K562 (cell line): ENCODE results near the gene ISYNA1. TPM values are rescaled to one million over a fixed set of nuclear protein-coding genes. Genes with fewer than 3 reads are reported as not detected.

Experiments
- ATAC-seq: fragments of 200-7000 bp; cut with Tn5 transposase; 3 replicates; pipeline ENCODE4 v1.9.1; 2020; ENCODE audit warnings: moderate library complexity
- BruUV-seq: library from RNA; stranded (reverse); fragments of 400-500 nt; replicated peaks from 2 replicates; lab custom pipeline; 2021; lab: Mats Ljungman, UMichigan
- CTCF ChIA-PET: fragments of 300-600 bp; formaldehyde crosslinking; extraction: SDS; loops from one replicate; lab custom pipeline; 2021; ENCODE audit warnings: low intra/inter-chr PET ratio; lab: Yijun Ruan, JAX
- POLR2A ChIA-PET: fragments of 300-600, 350-650 bp; sonication (Branson Sonifier 250); formaldehyde crosslinking; extraction: SDS; loops from one replicate; lab custom pipeline; 2021; ENCODE audit warnings: antibody characterized with exemption, inconsistent platforms; lab: Yijun Ruan, JAX
- DNase-seq, 4 experiments: peaks; one replicate each; pipeline versions ENCODE4 v3.0.0 to v3.0.0-alpha.2; 2011 to 2018; ENCODE audit warnings: low spot score in 3 of 4, mixed read lengths in 3 of 4; ENCODE audit errors: extremely low read depth in 1 of 4
- FAIRE-seq: peaks from 2 replicates; lab custom pipeline; 2011; peaks lifted over from hg19 to GRCh38; lab: Jason Lieb, UNC
- H2AFZ ChIP-seq: 2 replicates; pipeline ENCODE4 v1.6.0; 2011; ENCODE audit warnings: low read depth, low read length, control low read depth, inconsistent platforms
- H3K27ac ChIP-seq: fragments of 200-600 bp; 3 replicates; pipeline ENCODE4 v1.8.0; 2011; ENCODE audit warnings: low read depth, mild to moderate bottlenecking, control low read depth, inconsistent platforms, low read length, moderate library complexity, mixed read lengths; ENCODE audit errors: extremely low read depth
- H3K27me3 ChIP-seq, 2 experiments: fragments of 300-600 bp in 1 of 2; 2 replicates in 1 of 2; 3 replicates in 1 of 2; pipeline versions ENCODE4 v1.6.0 to v1.8.0; 2011; ENCODE audit warnings: inconsistent platforms in 2 of 2, low read length in 2 of 2, mild to moderate bottlenecking in 1 of 2, mixed read lengths in 1 of 2, moderate library complexity in 1 of 2; ENCODE audit not compliant: control insufficient read depth in 2 of 2, insufficient read depth in 2 of 2
- H3K36me3 ChIP-seq: fragments of 300-600 bp; 3 replicates; pipeline ENCODE4 v1.8.0; 2011; ENCODE audit warnings: mild to moderate bottlenecking, low read length, inconsistent platforms; ENCODE audit not compliant: control insufficient read depth, insufficient read depth
- H3K4me1 ChIP-seq, 2 experiments: fragments of 200-600 bp in 1 of 2; replicated peaks in 1 of 2; 2 replicates in 1 of 2; 3 replicates in 1 of 2; pipeline versions ENCODE4 v1.5.1 to v1.8.0; 2011; ENCODE audit warnings: inconsistent platforms in 2 of 2, low read length in 2 of 2, mild to moderate bottlenecking in 1 of 2, mixed read lengths in 1 of 2, moderate library complexity in 1 of 2; ENCODE audit not compliant: control insufficient read depth in 2 of 2, insufficient read depth in 2 of 2
- H3K4me2 ChIP-seq: 2 replicates; pipeline ENCODE4 v1.6.1; 2011; ENCODE audit warnings: low read length, control low read depth, inconsistent platforms, mixed read lengths; ENCODE audit not compliant: insufficient read depth
- H3K4me3 ChIP-seq: fragments of 200-600 bp; sonication (generic), shearing (Covaris generic); 2 replicates; pipeline ENCODE4 v1.5.1; 2016; ENCODE audit warnings: control low read depth, inconsistent platforms
- H3K79me2 ChIP-seq: fragments of 200-600 bp; 3 replicates; pipeline ENCODE4 v1.8.0; 2011; ENCODE audit warnings: low read length, inconsistent platforms; ENCODE audit not compliant: control insufficient read depth, insufficient read depth
- H3K9ac ChIP-seq, 2 experiments: 2 replicates each; pipeline versions ENCODE4 v1.6.0 to v1.6.1; 2011; ENCODE audit warnings: low read depth in 2 of 2, low read length in 2 of 2, control low read depth in 1 of 2, inconsistent platforms in 1 of 2, mild to moderate bottlenecking in 1 of 2, mixed read lengths in 1 of 2; ENCODE audit not compliant: insufficient read depth in 1 of 2
- H3K9me1 ChIP-seq: one replicate; pipeline ENCODE4 v1.6.0; 2011; ENCODE audit warnings: inconsistent platforms, mild to moderate bottlenecking, low read length, moderate library complexity; ENCODE audit not compliant: control insufficient read depth, insufficient read depth
- H3K9me3 ChIP-seq: replicated peaks from 2 replicates; pipeline ENCODE4 v1.5.1; 2011; ENCODE audit warnings: low read depth, low read length, inconsistent platforms; ENCODE audit not compliant: control insufficient read depth, insufficient read depth
- H4K20me1 ChIP-seq: replicated peaks from 2 replicates; pipeline ENCODE4 v1.6.1; 2011; ENCODE audit warnings: low read length, inconsistent platforms, mixed read lengths; ENCODE audit not compliant: control insufficient read depth, insufficient read depth
- BDP1 ChIP-seq: IDR thresholded peaks from 3 replicates; pipeline ENCODE4 v1.6.1; 2011; ENCODE audit not compliant: insufficient read length, insufficient read depth
- C11orf30 ChIP-seq: fragments of 450-650 bp; IDR thresholded peaks from 2 replicates; pipeline ENCODE4 v1.6.1; 2016; ENCODE audit warnings: low read depth, mild to moderate bottlenecking
- CBX3 ChIP-seq, 2 experiments: IDR thresholded peaks; 1 replicate in 1 of 2; 2 replicates in 1 of 2; pipeline ENCODE4 v1.6.1; 2012; ENCODE audit warnings: inconsistent platforms in 2 of 2, low read length in 2 of 2, borderline replicate concordance in 1 of 2, control low read depth in 1 of 2
- CEBPG ChIP-seq, 3 experiments: fragments of 200-800 bp in 1 of 3; sonication (Bioruptor generic) in 1 of 3; sonication (generic) in 1 of 3; formaldehyde crosslinking in 1 of 3; IDR thresholded peaks in 2 of 3; conservative IDR thresholded peaks in 1 of 3; 2 replicates each; pipeline versions ENCODE4 v1.6.1 to v1.8.0; 2016 to 2022; ENCODE audit warnings: missing compliant biosample characterization in 2 of 3, missing genetic modification characterization in 2 of 3, mild to moderate bottlenecking in 1 of 3, missing genetic modification reagents in 1 of 3
- DPF2 ChIP-seq: fragments of 450-650 bp; IDR thresholded peaks from 2 replicates; pipeline ENCODE4 v1.6.1; 2016
- ELF2 ChIP-seq: fragments of 250-450 bp; sonication (Bioruptor Pico); IDR thresholded peaks from 2 replicates; pipeline ENCODE4 v1.5.0; 2021; ENCODE audit warnings: mild to moderate bottlenecking
- HDAC1 ChIP-seq, 2 experiments: fragments of 450-650 bp; IDR thresholded peaks; 2 replicates each; pipeline ENCODE4 v1.6.1; 2016 to 2017; ENCODE audit warnings: inconsistent platforms in 1 of 2, mild to moderate bottlenecking in 1 of 2, moderate library complexity in 1 of 2
- HOXB6 ChIP-seq: fragments of 250-450 bp; sonication (Bioruptor Pico); IDR thresholded peaks from 2 replicates; pipeline ENCODE4 v1.5.1; 2022; ENCODE audit warnings: mild to moderate bottlenecking, borderline replicate concordance
- NCOA6 ChIP-seq: fragments of 450-650 bp; IDR thresholded peaks from 2 replicates; pipeline ENCODE4 v1.6.1; 2017; ENCODE audit warnings: mild to moderate bottlenecking
- SIN3A ChIP-seq, 2 experiments: fragments of 150-350 bp in 1 of 2; IDR thresholded peaks; 2 replicates each; pipeline ENCODE4 v1.6.1; 2011 to 2016; ENCODE audit warnings: borderline replicate concordance in 2 of 2, low read depth in 2 of 2, low read length in 2 of 2, mild to moderate bottlenecking in 2 of 2, moderate library complexity in 2 of 2; ENCODE audit not compliant: control insufficient read depth in 1 of 2
- SPI1 ChIP-seq: IDR thresholded peaks from 2 replicates; pipeline ENCODE4 v1.6.1; 2011; ENCODE audit warnings: low read depth, low read length, control low read depth, borderline replicate concordance
- SRSF7 ChIP-seq: fragments of 200-400 bp; formaldehyde crosslinking; optimal IDR thresholded peaks from 2 replicates; pipeline ENCODE3; 2017; ENCODE audit warnings: mild to moderate bottlenecking, low read depth, low read length
- TBP ChIP-seq: optimal IDR thresholded peaks from 2 replicates; pipeline ENCODE3; 2011; ENCODE audit warnings: low read depth, low read length, improper control_type of control experiment
- XRCC3 ChIP-seq: fragments of 450-650 bp; IDR thresholded peaks from 2 replicates; pipeline ENCODE4 v1.6.1; 2017; ENCODE audit warnings: mild to moderate bottlenecking, moderate library complexity
- ZBTB33 ChIP-seq: sonication (generic); formaldehyde crosslinking; IDR thresholded peaks from 2 replicates; pipeline ENCODE4 v1.8.1; 2023; ENCODE audit warnings: mild to moderate bottlenecking, missing genetic modification reagents
- ZMIZ1 ChIP-seq, 2 experiments: fragments of 150-350 bp in 1 of 2; IDR thresholded peaks; 2 replicates each; pipeline ENCODE4 v1.6.1; 2012 to 2016; ENCODE audit warnings: low read depth in 2 of 2, low read length in 2 of 2, mild to moderate bottlenecking in 1 of 2, moderate library complexity in 1 of 2
- ZNF511 ChIP-seq: sonication (generic); formaldehyde crosslinking; IDR thresholded peaks from 2 replicates; pipeline ENCODE4 v1.8.0; 2022; ENCODE audit warnings: mild to moderate bottlenecking, missing genetic modification reagents
- WGBS: fragments of 100-300 bp; shearing (Covaris generic); methylation state at CpG from one replicate; pipeline ENCODE4 v1.1.6; 2016; ENCODE audit warnings: low coverage, mixed read lengths; ENCODE audit not compliant: insufficient coverage; ENCODE audit errors: missing lambda C conversion rate; 5-methylcytosine and 5-hydroxymethylcytosine counted together
- in situ Hi-C: fragments of 300-500 bp; cut with MboI; formaldehyde crosslinking; loops from 4 replicates; pipeline ENCODE4 v1.15.0; 2018; ENCODE audit warnings: inconsistent platforms, mixed read lengths
- intact Hi-C: fragments of 100-400 bp; cut with micrococcal nuclease; formaldehyde crosslinking; loops from 2 replicates; pipeline ENCODE4 v1.14.2; 2022
- polyA plus RNA-seq, 8 experiments: library from polyadenylated mRNA; depleted of rRNA in 4 of 8; stranded (reverse) in 5 of 8; unstranded in 3 of 8; fragments of >200 nt; fragmentation: Nextera tagmentation in 2 of 8; fragmentation: Illumina TruSeq in 1 of 8; extraction: Ambion mirVana in 2 of 8; extraction: Trizol in 1 of 8; gene quantifications; 2 replicates each; pipeline versions ENCODE4 v1.2.1 to v1.2.3, GENCODE V29; 2011 to 2014; ENCODE audit warnings: inconsistent platforms in 1 of 8, missing spikeins in 1 of 8
- total RNA-seq, 7 experiments: library from RNA; depleted of rRNA in 6 of 7; stranded (reverse); fragments of >200 nt in 6 of 7; fragmentation: Illumina TruSeq in 2 of 7; extraction: Trizol in 2 of 7; gene quantifications; 2 replicates each; pipeline versions ENCODE4 v1.2.1 to v1.2.3, GENCODE V29; 2011 to 2021; ENCODE audit warnings: low replicate concordance in 1 of 7

ISYNA1 gene
- total and polyA plus RNA-seq, 9 of the 15 experiments (the other 6 are each of a cell fraction or from before 2014, with no cell fraction given), result 21.8 to 460 (median 93.2) TPM

- in situ Hi-C loops, result no loop called here
- H2AFZ ChIP-seq, result no peak overlapping the region
- BruUV-seq, result no TSS peak
- H3K4me2 ChIP-seq, result no peak overlapping the region
- H3K9me3 ChIP-seq, result no peaks in the 10 kb centered on the region
- intact Hi-C loops, result no loop called here
- no peak overlapping the region for H3K9ac ChIP-seq
- H4K20me1 ChIP-seq, result peaks cover 13% of the 10 kb centered on the region
- POLR2A ChIA-PET, result interaction anchor here (0.6 to 8.1 kb wide), 5 partner anchors 8 to 332 kb away, joined by 3 to 244 read pairs (median 3); partner anchors contain the start of gene SSBP4
- CTCF ChIA-PET, result no interaction called here
- H3K36me3 ChIP-seq, result peaks cover 25% of the 10 kb centered on the region; the same call in 2 of the 3 replicates
- DNase-seq, result peak in 3 of 4 experiments; percentile 62 to 65 (median 65)
- H3K4me3 ChIP-seq, result no peak overlapping the region
- peaks cover 18% of the 10 kb centered on the region for H3K79me2 ChIP-seq
- FAIRE-seq, result peak; percentile 69
- no peak for ATAC-seq
- H3K9me1 ChIP-seq, result no peaks in the 10 kb centered on the region
- H3K4me1 ChIP-seq, result peaks cover 7 to 38% of the 10 kb centered on the region in 2 experiments
- no peak overlapping the region for H3K27ac ChIP-seq
- no peaks in the 10 kb centered on the region for H3K27me3 ChIP-seq
- 4% methylated on average over 11 of the region's 11 CpGs for WGBS
- peak in 1 of 2 experiments; percentile 68; a peak in 2 of 4 replicates for TF ChIP-seq HDAC1 (IDR thresholded peaks at IDR 0.05)
- TF ChIP-seq ZBTB33 (CRISPR knock-in tag), result no peak
- no peak for TF ChIP-seq TBP
- no peak for TF ChIP-seq ZNF511
- peak; percentile 81 for TF ChIP-seq DPF2
- no peak for TF ChIP-seq SRSF7
- no peak for TF ChIP-seq BDP1
- no peak for TF ChIP-seq SPI1
- no peak for TF ChIP-seq CEBPG (CRISPR knock-in tag; IDR thresholded peaks at IDR 0.05)
- no peak for TF ChIP-seq CEBPG (tag; conservative IDR thresholded peaks at IDR 0.05 in 1 of 2, IDR thresholded peaks at IDR 0.05 in 1 of 2)
- TF ChIP-seq NCOA6, result no peak
- TF ChIP-seq XRCC3, result no peak
- TF ChIP-seq HOXB6, result no peak
- no peak for TF ChIP-seq CBX3 (IDR thresholded peaks at IDR 0.05; ENCODE audit: borderline replicate concordance in 1 of 2, low read length in 2 of 2)
- TF ChIP-seq C11orf30, result no peak
- TF ChIP-seq ZMIZ1 (IDR thresholded peaks at IDR 0.05; ENCODE audit: low read depth in 2 of 2, low read length in 2 of 2), result no peak
- TF ChIP-seq SIN3A (IDR thresholded peaks at IDR 0.05; ENCODE audit: borderline replicate concordance in 2 of 2, control insufficient read depth in 1 of 2, low read depth in 2 of 2, low read length in 2 of 2), result no peak
- TF ChIP-seq ELF2 (CRISPR knock-in tag), result no peak
These were observed 45.5 kb downstream of the ISYNA1 start for GRCh38 chr19:18392417-18392816.
